Sigmoid colon (tissue), 7 donors: ENCODE results near the gene TNS1. TPM values are rescaled to one million over a fixed set of nuclear protein-coding genes. Genes with fewer than 3 reads are reported as not detected.

Experiments
- DNase-seq: peaks from one replicate; pipeline ENCODE4 v3.0.0-alpha.2; 2019
- H3K27ac ChIP-seq, 4 donors: fragments of 200-600 bp; sonication (generic); one replicate each; pipeline ENCODE4 v1.5.1; 2016 to 2019; ENCODE audit warnings: mild to moderate bottlenecking in 1 of 4
- H3K27me3 ChIP-seq, 3 donors: fragments of 200-600 bp; sonication (generic); one replicate each; pipeline ENCODE4 v1.5.1; 2019; ENCODE audit warnings: mild to moderate bottlenecking in 1 of 3
- H3K36me3 ChIP-seq, 4 donors: fragments of 200-600 bp; sonication (generic); one replicate each; pipeline ENCODE4 v1.5.1; 2016 to 2019
- H3K4me1 ChIP-seq, 4 donors: fragments of 200-600 bp; sonication (generic); one replicate each; pipeline ENCODE4 v1.5.1; 2017 to 2019
- H3K4me3 ChIP-seq, 4 donors: fragments of 200-600 bp; sonication (generic); one replicate each; pipeline ENCODE4 v1.5.1; 2017 to 2019; ENCODE audit warnings: mild to moderate bottlenecking in 2 of 4, moderate library complexity in 1 of 4
- H3K9me3 ChIP-seq, 4 donors: fragments of 200-600 bp in 3 of 4; sonication (generic) in 3 of 4; one replicate each; pipeline versions ENCODE4 v1.5.1 to v1.6.1; 2013 to 2019
- CTCF ChIP-seq, 4 experiments: fragments of 450-650 bp in 3 of 4; fragments of 200-600 bp in 1 of 4; IDR thresholded peaks; one replicate each; pipeline ENCODE4 v1.5.1; 2016 to 2019; ENCODE audit warnings: antibody characterized with exemption in 4 of 4, mild to moderate bottlenecking in 3 of 4, moderate library complexity in 2 of 4
- EP300 ChIP-seq, 4 donors: sonication (generic); formaldehyde crosslinking; IDR thresholded peaks; one replicate each; pipeline ENCODE4 v1.6.1; 2017; ENCODE audit warnings: antibody characterized with exemption in 4 of 4
- POLR2A ChIP-seq, 2 donors: fragments of 450-650 bp; IDR thresholded peaks; one replicate each; pipeline ENCODE4 v1.6.1; 2016; ENCODE audit warnings: antibody characterized with exemption in 2 of 2, mild to moderate bottlenecking in 2 of 2, moderate library complexity in 2 of 2
- POLR2AphosphoS5 ChIP-seq, 4 donors: sonication (generic); formaldehyde crosslinking; IDR thresholded peaks; one replicate each; pipeline ENCODE4 v1.6.1; 2017; ENCODE audit warnings: antibody characterized with exemption in 4 of 4
- WGBS, 2 donors: extraction: QIAGEN DNeasy Blood & Tissue Kit; methylation state at CpG; one replicate each; pipeline ENCODE4 v1.1.7; 2013; 5-methylcytosine and 5-hydroxymethylcytosine counted together
- intact Hi-C: fragments of 100-400 bp; cut with DNase I; formaldehyde crosslinking; loops from one replicate; pipeline ENCODE4 v1.15.1; 2023
- polyA plus RNA-seq, 3 donors: library from polyadenylated mRNA; stranded (reverse); fragments of 200-250 nt; gene quantifications; one replicate each; pipeline ENCODE4 v1.2.3, GENCODE V29; 2013
- total RNA-seq, 4 donors: library from RNA; depleted of rRNA; stranded (reverse); fragments of >200 nt; gene quantifications; one replicate each; pipeline ENCODE4 v1.1.0, GENCODE V29; 2016
- donor health status: healthy with polysubstance abuse.
- donor health status: Bipolar disorder and iron deficiency.
- donor health status: healthy.

Gene TNS1
- total and polyA plus RNA-seq, 7 donors: 3.7 to 1,607 (median 444) TPM

GRCh38 chr2:217803653-217803960, 199.2 kb downstream of the TNS1 start:
- Histone ChIP-seq H3K9me3 (no peaks in the 10 kb centered on the region), H3K36me3 (peaks cover 25 to 94% (median 73%) of the 10 kb centered on the region in 4 donors), H3K4me1 (peaks cover 0 to 89% (median 75%) of the 10 kb centered on the region in 4 donors), H3K4me3 (no peak overlapping the region), H3K27me3 (no peaks in the 10 kb centered on the region), H3K27ac (peak overlapping the region; percentile 70 to 80 (median 76))
- TF ChIP-seq CTCF (IDR thresholded peaks at IDR 0.05): no peak
- TF ChIP-seq POLR2AphosphoS5 (IDR thresholded peaks at IDR 0.05): peak in 2 of 4 donors; percentile 9 to 41
- no peak for DNase-seq
- intact Hi-C loops: no loop called here
- 83 to 88% methylated on average over 3 of the region's 3 CpGs for WGBS, 2 donors

- Histone ChIP-seq H3K4me3 (no peak overlapping the region), H3K27ac (peak overlapping the region; percentile 70 to 80 (median 76)), H3K4me1 (peaks cover 0 to 89% (median 72%) of the 10 kb centered on the region in 4 donors), H3K9me3 (no peaks in the 10 kb centered on the region), H3K36me3 (peaks cover 20 to 94% (median 71%) of the 10 kb centered on the region in 4 donors), H3K27me3 (no peaks in the 10 kb centered on the region)
- WGBS, 2 donors: 87 to 91% methylated on average over 7 of the region's 7 CpGs
- DNase-seq: peak; percentile 65
- intact Hi-C loops: no loop called here
- TF ChIP-seq EP300 (IDR thresholded peaks at IDR 0.05) (no peak), POLR2AphosphoS5 (IDR thresholded peaks at IDR 0.05) (peak in 2 of 4 donors; percentile 21 to 36), POLR2A (IDR thresholded peaks at IDR 0.05) (no peak), CTCF (IDR thresholded peaks at IDR 0.05) (no peak)
Measured at GRCh38 chr2:217802876-217803652, 199.7 kb downstream of the TNS1 start.

GRCh38 chr2:217802266-217802665, 200.5 kb downstream of the TNS1 start:
- Histone ChIP-seq H3K27ac (peak overlapping the region; percentile 70 to 80 (median 76)), H3K9me3 (no peaks in the 10 kb centered on the region), H3K4me1 (peaks cover 0 to 89% (median 68%) of the 10 kb centered on the region in 4 donors), H3K27me3 (no peaks in the 10 kb centered on the region), H3K4me3 (no peak overlapping the region), H3K36me3 (peaks cover 13 to 87% (median 63%) of the 10 kb centered on the region in 4 donors)
- DNase-seq: peak; percentile 66
- WGBS, 2 donors: 80 to 88% methylated on average over 4 of the region's 4 CpGs
- intact Hi-C loops: no loop called here
- TF ChIP-seq POLR2AphosphoS5 (IDR thresholded peaks at IDR 0.05) (peak in 2 of 4 donors; percentile 38 to 47), EP300 (IDR thresholded peaks at IDR 0.05) (no peak), CTCF (IDR thresholded peaks at IDR 0.05) (no peak), POLR2A (IDR thresholded peaks at IDR 0.05) (no peak)

GRCh38 chr2:217801711-217802110, 201.1 kb downstream of the TNS1 start:
- TF ChIP-seq POLR2AphosphoS5 (IDR thresholded peaks at IDR 0.05) (peak; percentile 3 to 31 (median 16)), CTCF (IDR thresholded peaks at IDR 0.05) (no peak)
- no peaks in the 10 kb centered on the region for H3K27me3 ChIP-seq
- peaks cover 0 to 86% (median 64%) of the 10 kb centered on the region in 4 donors for H3K4me1 ChIP-seq
- intact Hi-C loops: no loop called here
- peaks cover 13 to 81% (median 57%) of the 10 kb centered on the region in 4 donors for H3K36me3 ChIP-seq
- no peaks in the 10 kb centered on the region for H3K9me3 ChIP-seq
- no peak overlapping the region for H3K4me3 ChIP-seq
- peak overlapping the region; percentile 70 to 80 (median 76) for H3K27ac ChIP-seq
- 81 to 83% methylated on average over 8 of the region's 8 CpGs for WGBS, 2 donors
- DNase-seq: peak; percentile 66
